ENCODE data around the gene PDE4DIP. TPM values are rescaled to one million over a fixed set of nuclear protein-coding genes. Genes with fewer than 3 reads are reported as not detected.
"Not testable (repeated sequence)": the region's sequence is repeated elsewhere in the genome, so short reads cannot be mapped to it uniquely, and the experiment has no call there.

PDE4DIP gene
- polyA plus RNA-seq, 4 donors = 31.9 to 50.8 (median 37.1) TPM

DNA sequence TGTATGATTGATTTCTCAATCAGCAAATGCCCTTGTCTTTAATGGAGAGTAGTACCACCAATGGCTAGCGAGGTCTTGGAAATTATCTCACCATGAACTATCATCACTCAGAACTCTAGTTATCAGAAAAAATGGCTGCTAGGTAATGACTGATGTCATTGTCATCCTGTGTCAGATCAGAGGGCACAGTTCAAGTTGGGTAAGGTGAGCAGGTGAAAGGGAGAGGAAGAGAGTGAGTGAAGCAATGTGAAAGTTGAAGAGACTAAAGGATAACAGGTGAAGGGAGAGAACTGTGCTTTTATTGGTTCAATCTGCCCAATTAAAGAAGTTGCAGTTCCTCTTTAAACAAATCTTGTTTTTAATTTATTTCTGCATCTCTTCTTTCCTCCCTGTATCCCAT lies 76.8 kb downstream of the PDE4DIP start:
- not testable (repeated sequence) for H3K27ac ChIP-seq (ENCODE audit: low read depth in 1 of 3, low read length in 2 of 3); H3K36me3 ChIP-seq (ENCODE audit: control insufficient read depth in 3 of 3, insufficient read depth in 2 of 3, low read depth in 1 of 3, low read length in 3 of 3); H3K27me3 ChIP-seq (ENCODE audit: control insufficient read depth in 3 of 3, insufficient read depth in 3 of 3, low read length in 3 of 3); H3K4me3 ChIP-seq (ENCODE audit: low read depth in 1 of 3, low read length in 3 of 3); H3K9me3 ChIP-seq (ENCODE audit: control insufficient read depth in 2 of 2, insufficient read depth in 1 of 2, low read depth in 1 of 2, low read length in 1 of 2); DNase-seq; H3K4me1 ChIP-seq (ENCODE audit: control insufficient read depth in 3 of 3, insufficient read depth in 2 of 3, low read depth in 1 of 3, low read length in 2 of 3); FAIRE-seq
- WGBS, 3 donors = no CpG with 5 or more reads among the region's 1 CpG

GRCh38 chr1:148923798-148924197 lies 79.6 kb downstream of the PDE4DIP start:
- H3K27ac ChIP-seq (ENCODE audit: low read depth in 1 of 3, low read length in 2 of 3); H3K4me3 ChIP-seq (ENCODE audit: low read depth in 1 of 3, low read length in 3 of 3); H3K27me3 ChIP-seq (ENCODE audit: control insufficient read depth in 3 of 3, insufficient read depth in 3 of 3, low read length in 3 of 3); FAIRE-seq; H3K4me1 ChIP-seq (ENCODE audit: control insufficient read depth in 3 of 3, insufficient read depth in 2 of 3, low read depth in 1 of 3, low read length in 2 of 3); DNase-seq; H3K36me3 ChIP-seq (ENCODE audit: control insufficient read depth in 3 of 3, insufficient read depth in 2 of 3, low read depth in 1 of 3, low read length in 3 of 3); H3K9me3 ChIP-seq (ENCODE audit: control insufficient read depth in 2 of 2, insufficient read depth in 1 of 2, low read depth in 1 of 2, low read length in 1 of 2): not testable (repeated sequence)
- WGBS, 3 donors = 67 to 89% (median 84%) methylated on average over 1 of the region's 3 CpGs

DNA sequence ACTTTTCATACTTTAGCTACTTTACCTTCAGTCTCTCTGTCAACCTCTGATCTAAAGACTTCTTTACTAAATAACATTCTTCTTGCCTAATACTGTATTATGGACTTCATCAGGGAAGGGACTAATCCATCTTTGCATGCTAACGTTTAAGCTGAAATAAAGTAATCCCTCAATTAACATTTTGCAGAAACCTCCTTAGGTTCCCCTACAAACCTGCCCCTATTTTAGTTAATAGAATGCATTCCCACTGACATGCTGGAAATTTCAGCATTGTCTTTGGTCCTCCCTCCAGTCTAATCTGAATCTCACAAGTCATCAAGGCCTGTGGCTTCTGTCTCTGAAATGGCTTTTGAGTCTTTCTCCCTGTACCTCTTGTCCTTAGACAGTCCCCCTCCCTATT lies 83.4 kb downstream of the PDE4DIP start:
- H3K27me3 ChIP-seq (ENCODE audit: control insufficient read depth in 3 of 3, insufficient read depth in 3 of 3, low read length in 3 of 3); H3K9me3 ChIP-seq (ENCODE audit: control insufficient read depth in 2 of 2, insufficient read depth in 1 of 2, low read depth in 1 of 2, low read length in 1 of 2); H3K36me3 ChIP-seq (ENCODE audit: control insufficient read depth in 3 of 3, insufficient read depth in 2 of 3, low read depth in 1 of 3, low read length in 3 of 3); H3K4me1 ChIP-seq (ENCODE audit: control insufficient read depth in 3 of 3, insufficient read depth in 2 of 3, low read depth in 1 of 3, low read length in 2 of 3); H3K4me3 ChIP-seq (ENCODE audit: low read depth in 1 of 3, low read length in 3 of 3); DNase-seq; H3K27ac ChIP-seq (ENCODE audit: low read depth in 1 of 3, low read length in 2 of 3); FAIRE-seq: not testable (repeated sequence)
- no CpG with 5 or more reads among the region's 1 CpG for WGBS, 3 donors

GRCh38 chr1:148929253-148929652 lies 85.0 kb downstream of the PDE4DIP start:
- not testable (repeated sequence) for H3K4me1 ChIP-seq (ENCODE audit: control insufficient read depth in 3 of 3, insufficient read depth in 2 of 3, low read depth in 1 of 3, low read length in 2 of 3); H3K4me3 ChIP-seq (ENCODE audit: low read depth in 1 of 3, low read length in 3 of 3); H3K36me3 ChIP-seq (ENCODE audit: control insufficient read depth in 3 of 3, insufficient read depth in 2 of 3, low read depth in 1 of 3, low read length in 3 of 3); H3K27ac ChIP-seq (ENCODE audit: low read depth in 1 of 3, low read length in 2 of 3); DNase-seq; H3K27me3 ChIP-seq (ENCODE audit: control insufficient read depth in 3 of 3, insufficient read depth in 3 of 3, low read length in 3 of 3); FAIRE-seq; H3K9me3 ChIP-seq (ENCODE audit: control insufficient read depth in 2 of 2, insufficient read depth in 1 of 2, low read depth in 1 of 2, low read length in 1 of 2)

DNA sequence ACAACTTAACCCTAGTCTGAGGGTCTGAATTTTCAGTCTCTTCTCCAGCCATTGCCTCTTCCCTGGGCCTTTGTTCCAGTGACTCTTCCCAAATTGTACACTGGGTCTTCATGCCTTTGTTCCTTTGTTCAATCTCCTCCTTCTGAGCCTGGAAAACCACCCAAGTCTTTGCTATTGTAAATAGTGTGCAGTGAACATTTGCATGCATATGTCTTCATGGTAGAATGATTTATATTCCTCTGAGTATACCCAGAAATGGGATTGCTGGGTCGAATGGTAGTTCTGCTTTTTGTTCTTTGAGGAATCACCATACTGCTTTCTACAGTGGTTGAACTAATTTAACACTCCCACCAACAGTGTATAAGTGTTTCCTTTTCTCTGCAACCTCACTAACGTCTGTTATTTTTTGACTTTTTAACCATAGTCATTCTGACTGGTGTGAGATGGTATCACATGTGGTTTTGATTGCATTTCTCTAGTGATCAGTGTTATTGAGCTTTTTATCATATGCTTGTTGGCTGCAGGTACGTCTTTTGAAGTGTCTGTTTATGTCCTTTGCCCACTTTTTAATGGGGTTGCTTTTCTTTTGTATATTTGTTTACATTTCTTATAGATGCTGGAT lies 91.3 kb downstream of the PDE4DIP start:
- H3K27ac ChIP-seq (ENCODE audit: low read depth in 1 of 3, low read length in 2 of 3); DNase-seq; H3K4me1 ChIP-seq (ENCODE audit: control insufficient read depth in 3 of 3, insufficient read depth in 2 of 3, low read depth in 1 of 3, low read length in 2 of 3); H3K36me3 ChIP-seq (ENCODE audit: control insufficient read depth in 3 of 3, insufficient read depth in 2 of 3, low read depth in 1 of 3, low read length in 3 of 3); H3K27me3 ChIP-seq (ENCODE audit: control insufficient read depth in 3 of 3, insufficient read depth in 3 of 3, low read length in 3 of 3); H3K4me3 ChIP-seq (ENCODE audit: low read depth in 1 of 3, low read length in 3 of 3); H3K9me3 ChIP-seq (ENCODE audit: control insufficient read depth in 2 of 2, insufficient read depth in 1 of 2, low read depth in 1 of 2, low read length in 1 of 2); FAIRE-seq: not testable (repeated sequence)
- WGBS, 3 donors = no CpG with 5 or more reads among the region's 3 CpGs

- not testable (repeated sequence) for H3K36me3 ChIP-seq (ENCODE audit: control insufficient read depth in 3 of 3, insufficient read depth in 2 of 3, low read depth in 1 of 3, low read length in 3 of 3); H3K4me3 ChIP-seq (ENCODE audit: low read depth in 1 of 3, low read length in 3 of 3); DNase-seq; H3K27me3 ChIP-seq (ENCODE audit: control insufficient read depth in 3 of 3, insufficient read depth in 3 of 3, low read length in 3 of 3); H3K4me1 ChIP-seq (ENCODE audit: control insufficient read depth in 3 of 3, insufficient read depth in 2 of 3, low read depth in 1 of 3, low read length in 2 of 3); FAIRE-seq; H3K27ac ChIP-seq (ENCODE audit: low read depth in 1 of 3, low read length in 2 of 3); H3K9me3 ChIP-seq (ENCODE audit: control insufficient read depth in 2 of 2, insufficient read depth in 1 of 2, low read depth in 1 of 2, low read length in 1 of 2)
- WGBS, 3 donors = no CpG with 5 or more reads among the region's 3 CpGs
Observed at GRCh38 chr1:148942906-148943305, 98.7 kb downstream of the PDE4DIP start.

- no CpG with 5 or more reads among the region's 1 CpG for WGBS, 3 donors
- H3K4me3 ChIP-seq (ENCODE audit: low read depth in 1 of 3, low read length in 3 of 3); FAIRE-seq; H3K36me3 ChIP-seq (ENCODE audit: control insufficient read depth in 3 of 3, insufficient read depth in 2 of 3, low read depth in 1 of 3, low read length in 3 of 3); H3K27ac ChIP-seq (ENCODE audit: low read depth in 1 of 3, low read length in 2 of 3); H3K9me3 ChIP-seq (ENCODE audit: control insufficient read depth in 2 of 2, insufficient read depth in 1 of 2, low read depth in 1 of 2, low read length in 1 of 2); H3K27me3 ChIP-seq (ENCODE audit: control insufficient read depth in 3 of 3, insufficient read depth in 3 of 3, low read length in 3 of 3); DNase-seq; H3K4me1 ChIP-seq (ENCODE audit: control insufficient read depth in 3 of 3, insufficient read depth in 2 of 3, low read depth in 1 of 3, low read length in 2 of 3): not testable (repeated sequence)
Observed at GRCh38 chr1:148945130-148945529, 100.9 kb downstream of the PDE4DIP start.

DNA sequence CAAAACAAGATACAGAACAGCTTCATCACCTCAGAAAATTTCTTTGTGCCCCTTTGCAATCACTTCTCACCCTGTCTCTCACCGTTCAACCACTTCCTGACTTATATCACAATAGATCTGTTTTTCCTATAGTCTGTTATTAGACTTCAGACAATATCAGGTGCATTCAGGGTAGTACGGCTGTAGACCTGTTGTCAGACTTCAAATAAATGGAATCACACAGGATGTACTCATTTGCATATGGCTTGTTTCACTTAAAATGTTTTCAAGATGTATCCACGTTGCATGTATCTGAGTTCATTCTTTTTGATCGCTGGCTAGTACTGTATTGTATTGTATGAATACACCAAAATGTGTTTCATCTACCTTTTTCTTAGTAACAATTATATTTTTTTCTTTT lies 104.5 kb downstream of the PDE4DIP start:
- not testable (repeated sequence) for H3K4me1 ChIP-seq (ENCODE audit: control insufficient read depth in 3 of 3, insufficient read depth in 2 of 3, low read depth in 1 of 3, low read length in 2 of 3); H3K9me3 ChIP-seq (ENCODE audit: control insufficient read depth in 2 of 2, insufficient read depth in 1 of 2, low read depth in 1 of 2, low read length in 1 of 2); H3K27me3 ChIP-seq (ENCODE audit: control insufficient read depth in 3 of 3, insufficient read depth in 3 of 3, low read length in 3 of 3); H3K36me3 ChIP-seq (ENCODE audit: control insufficient read depth in 3 of 3, insufficient read depth in 2 of 3, low read depth in 1 of 3, low read length in 3 of 3); H3K4me3 ChIP-seq (ENCODE audit: low read depth in 1 of 3, low read length in 3 of 3); FAIRE-seq; DNase-seq; H3K27ac ChIP-seq (ENCODE audit: low read depth in 1 of 3, low read length in 2 of 3)
- WGBS, 3 donors = 62 to 79% (median 70%) methylated on average over 4 of the region's 4 CpGs
